HCT116 (cell line): Measurements from ENCODE around the gene P3H4. TPM values are rescaled to one million over a fixed set of nuclear protein-coding genes. Genes with fewer than 3 reads are reported as not detected.

ENCODE experiments used
- ATAC-seq: fragments of 200-7000 bp; cut with Tn5 transposase; 2 replicates; pipeline ENCODE4 v1.9.1; 2020; ENCODE audit warnings: mild to moderate bottlenecking, moderate library complexity
- Bru-seq: library from RNA; stranded (reverse); fragments of 400-500 nt; gene quantifications from one replicate; lab custom pipeline; 2021; lab: Mats Ljungman, UMichigan
- BruChase-seq, 2 experiments: library from RNA; stranded (reverse); fragments of 400-500 nt; gene quantifications; one replicate each; lab custom pipeline; 2021; lab: Mats Ljungman, UMichigan
- BruUV-seq: library from RNA; stranded (reverse); fragments of 400-500 nt; replicated peaks from 2 replicates; lab custom pipeline; 2021; lab: Mats Ljungman, UMichigan
- CTCF ChIA-PET: fragments of 300-600 bp; sonication (Branson Sonifier 250); formaldehyde crosslinking; loops from one replicate; lab custom pipeline; 2021; ENCODE audit warnings: antibody characterized with exemption; lab: Charles Lee
- POLR2A ChIA-PET: fragments of 300-600, 350-600 bp; sonication (Branson Sonifier 250); formaldehyde crosslinking; loops from one replicate; lab custom pipeline; 2021; ENCODE audit warnings: antibody characterized with exemption; lab: Charles Lee
- RAD21 ChIA-PET, 2 experiments: fragments of 300-600 bp; sonication (Branson Sonifier 250); formaldehyde crosslinking; loops; one replicate each; lab custom pipeline; 2023; ENCODE audit warnings: low total read pairs in 2 of 2; ENCODE audit not compliant: uncharacterized antibody in 2 of 2, unreplicated experiment in 2 of 2, low non-redundant PET in 1 of 2; lab: Charles Lee
- DNase-seq: peaks from one replicate; pipeline ENCODE4 v3.0.0-alpha.2; 2010; ENCODE audit warnings: low read depth, low spot score
- H2AFZ ChIP-seq: fragments of 200-600 bp; shearing (Covaris generic), sonication (generic); 2 replicates; pipeline ENCODE4 v1.6.1; 2017; ENCODE audit warnings: low read depth, mixed run types, mixed read lengths, antibody characterized with exemption, low read length; ENCODE audit not compliant: poor library complexity, severe bottlenecking
- H3K27ac ChIP-seq: 2 replicates; pipeline ENCODE4 v1.5.1; 2012; ENCODE audit warnings: low read depth, low read length
- H3K27me3 ChIP-seq: fragments of 200-600 bp; sonication (generic); 2 replicates; pipeline ENCODE4 v1.6.1; 2016; ENCODE audit warnings: mixed run types, low read length, mixed read lengths; ENCODE audit not compliant: insufficient read depth
- H3K36me3 ChIP-seq, 2 experiments: fragments of 200-500 bp in 1 of 2; fragments of 200-600 bp in 1 of 2; sonication (Bioruptor generic) in 1 of 2; sonication (generic) in 1 of 2; 2 replicates each; pipeline versions ENCODE4 v1.5.1 to v1.6.1; 2014 to 2016; ENCODE audit warnings: low read length in 2 of 2, inconsistent platforms in 1 of 2, mixed read lengths in 1 of 2, mixed run types in 1 of 2; ENCODE audit not compliant: insufficient read depth in 2 of 2, control insufficient read depth in 1 of 2
- H3K4me1 ChIP-seq, 2 experiments: fragments of 200-600 bp in 1 of 2; sonication (generic) in 1 of 2; 2 replicates each; pipeline versions ENCODE4 v1.5.1 to v1.6.1; 2012 to 2017; ENCODE audit warnings: low read length in 2 of 2, inconsistent platforms in 1 of 2, mild to moderate bottlenecking in 1 of 2, mixed read lengths in 1 of 2, mixed run types in 1 of 2, moderate library complexity in 1 of 2; ENCODE audit not compliant: insufficient read depth in 2 of 2, control insufficient read depth in 1 of 2
- H3K4me2 ChIP-seq: fragments of 200-600 bp; sonication (generic); 2 replicates; pipeline ENCODE4 v1.6.1; 2017; ENCODE audit warnings: mixed run types, low read length, mixed read lengths
- H3K4me3 ChIP-seq, 2 experiments: fragments of 200-600 bp in 1 of 2; sonication (generic) in 1 of 2; replicated peaks in 1 of 2; 2 replicates each; pipeline ENCODE4 v1.5.1; 2011 to 2016; ENCODE audit warnings: low read length in 2 of 2, control low read depth in 1 of 2, low read depth in 1 of 2, mild to moderate bottlenecking in 1 of 2, mixed read lengths in 1 of 2, mixed run types in 1 of 2
- H3K79me2 ChIP-seq: fragments of 200-600 bp; sonication (generic); 2 replicates; pipeline ENCODE4 v1.6.1; 2017; ENCODE audit warnings: mild to moderate bottlenecking, mixed run types, low read length, moderate library complexity, mixed read lengths; ENCODE audit not compliant: insufficient read depth
- H3K9ac ChIP-seq: fragments of 200-600 bp; sonication (generic); 2 replicates; pipeline ENCODE4 v1.6.1; 2016; ENCODE audit warnings: low read length, mixed read lengths
- H3K9me2 ChIP-seq: fragments of 200-600 bp; sonication (generic), shearing (Covaris generic); 2 replicates; pipeline ENCODE4 v1.6.1; 2017; ENCODE audit warnings: mixed run types, mild to moderate bottlenecking, moderate library complexity; ENCODE audit not compliant: insufficient read depth
- H3K9me3 ChIP-seq, 2 experiments: fragments of 200-500 bp in 1 of 2; fragments of 200-600 bp in 1 of 2; sonication (Bioruptor generic) in 1 of 2; sonication (generic) in 1 of 2; 2 replicates each; pipeline ENCODE4 v1.6.1; 2014 to 2017; ENCODE audit warnings: low read length in 2 of 2, mixed read lengths in 2 of 2, inconsistent platforms in 1 of 2, low read depth in 1 of 2, mild to moderate bottlenecking in 1 of 2, mixed run types in 1 of 2, moderate library complexity in 1 of 2; ENCODE audit not compliant: control insufficient read depth in 1 of 2, insufficient read depth in 1 of 2
- H4K20me1 ChIP-seq: fragments of 200-600 bp; sonication (generic), shearing (Covaris generic); 2 replicates; pipeline ENCODE4 v1.6.1; 2017; ENCODE audit warnings: mixed run types, mild to moderate bottlenecking, moderate library complexity; ENCODE audit not compliant: insufficient read depth
- ATF3 ChIP-seq: IDR thresholded peaks from 2 replicates; pipeline ENCODE4 v1.6.1; 2012
- CBX3 ChIP-seq: IDR thresholded peaks from 2 replicates; pipeline ENCODE4 v1.6.1; 2012; ENCODE audit warnings: low read depth
- CEBPB ChIP-seq: IDR thresholded peaks from 2 replicates; pipeline ENCODE4 v1.6.1; 2012; ENCODE audit warnings: low read depth
- EGR1 ChIP-seq: IDR thresholded peaks from 2 replicates; pipeline ENCODE4 v1.6.1; 2012; ENCODE audit warnings: low read depth
- ELF1 ChIP-seq: IDR thresholded peaks from 2 replicates; pipeline ENCODE4 v1.6.1; 2012; ENCODE audit warnings: low read depth, borderline replicate concordance
- EZH2 ChIP-seq: fragments of 200-600 bp; sonication (generic); IDR thresholded peaks from 2 replicates; pipeline ENCODE4 v1.6.1; 2017; ENCODE audit warnings: antibody characterized with exemption, mixed run types
- EZH2phosphoT487 ChIP-seq: fragments of 200-600 bp; IDR thresholded peaks from 2 replicates; pipeline ENCODE4 v1.6.1; 2018; ENCODE audit warnings: antibody characterized with exemption, borderline replicate concordance
- FOSL1 ChIP-seq: IDR thresholded peaks from 2 replicates; pipeline ENCODE4 v1.6.1; 2012; ENCODE audit warnings: low read depth
- JUND ChIP-seq: IDR thresholded peaks from 2 replicates; pipeline ENCODE4 v1.6.1; 2012
- MAX ChIP-seq: IDR thresholded peaks from 2 replicates; pipeline ENCODE4 v1.6.1; 2012
- POLR2A ChIP-seq: IDR thresholded peaks from 2 replicates; pipeline ENCODE4 v1.7.0; 2011; ENCODE audit warnings: borderline replicate concordance; ENCODE audit not compliant: insufficient read depth, insufficient read length; ENCODE audit errors: extremely low read depth
- POLR2AphosphoS5 ChIP-seq: IDR thresholded peaks from 2 replicates; pipeline ENCODE4 v1.6.1; 2011; ENCODE audit warnings: mild to moderate bottlenecking, low read depth, low read length, moderate library complexity
- RAD21 ChIP-seq: IDR thresholded peaks from 2 replicates; pipeline ENCODE4 v1.6.1; 2012; ENCODE audit warnings: low read depth, mild to moderate bottlenecking
- REST ChIP-seq: IDR thresholded peaks from 2 replicates; pipeline ENCODE4 v1.6.1; 2012; ENCODE audit warnings: low read depth
- SIN3A ChIP-seq: IDR thresholded peaks from 2 replicates; pipeline ENCODE4 v1.6.1; 2012; ENCODE audit warnings: low read depth
- SP1 ChIP-seq: IDR thresholded peaks from 2 replicates; pipeline ENCODE4 v1.6.1; 2012; ENCODE audit warnings: low read depth
- SRF ChIP-seq: IDR thresholded peaks from 2 replicates; pipeline ENCODE4 v1.6.1; 2012; ENCODE audit warnings: low read depth
- TCF7L2 ChIP-seq: IDR thresholded peaks from 2 replicates; pipeline ENCODE4 v1.7.0; 2011; ENCODE audit warnings: borderline replicate concordance, inconsistent platforms; ENCODE audit not compliant: insufficient read depth, insufficient read length; ENCODE audit errors: extremely low read depth
- YY1 ChIP-seq: IDR thresholded peaks from 2 replicates; pipeline ENCODE4 v1.6.1; 2011; ENCODE audit warnings: low read length, low read depth, moderate library complexity, mild to moderate bottlenecking; ENCODE audit not compliant: insufficient replicate concordance; ENCODE audit errors: extremely low read depth
- ZFX ChIP-seq: fragments of 450-650 bp; IDR thresholded peaks from 2 replicates; pipeline ENCODE4 v1.6.1; 2017
- ZNF274 ChIP-seq: fragments of 200-500 bp; sonication (Bioruptor generic); IDR thresholded peaks from 2 replicates; pipeline ENCODE4 v1.6.1; 2014; ENCODE audit warnings: mild to moderate bottlenecking, low read depth, low read length, inconsistent platforms
- intact Hi-C: fragments of 100-400 bp; cut with micrococcal nuclease; formaldehyde crosslinking; loops from 2 replicates; pipeline ENCODE4 v1.10.0; 2022
- long read RNA-seq: library from polyadenylated mRNA; unstranded; transcript quantifications from one replicate; pipeline ENCODE4 v2.0.0, GENCODE V29; 2021; ENCODE audit not compliant: unreplicated experiment
- polyA plus RNA-seq: library from polyadenylated mRNA; unstranded; fragments of >200 nt; gene quantifications from 2 replicates; pipeline ENCODE4 v1.2.1, GENCODE V29; 2012; ENCODE audit warnings: missing spikeins
- total RNA-seq: library from RNA; stranded (reverse); gene quantifications from one replicate; pipeline ENCODE4 v1.2.1, GENCODE V29; 2021; ENCODE audit not compliant: unreplicated experiment

P3H4 gene
- total RNA-seq = 23.4 TPM
- 17.4 and 22.0 TPM in 2 replicates for polyA plus RNA-seq
- Bru-seq, nascent RNA = percentile 60 among the genes with signal in this experiment
- percentile 74 among the genes with signal in this experiment for BruChase-seq, experiment 1, labeled RNA remaining after a 6-hour chase
- BruChase-seq, experiment 2, labeled RNA remaining after a 2-hour chase = percentile 74 among the genes with signal in this experiment
- long read RNA-seq, transcript P3H4-202 (8 exons, 2,601 nt) = major isoform, 39 of 63 reads
- long read RNA-seq, partial matches to known transcripts = 14 of 63 reads
- long read RNA-seq, other reads (novel, unspliced or antisense) = 10 of 63 reads

- ATAC-seq (peak; percentile 81), DNase-seq (peak; percentile 44)
- Histone ChIP-seq H3K9me2 (no peaks in the 10 kb centered on the region), H3K4me2 (peak within 1 kb of the TSS; percentile 99), H3K4me1 (peaks cover 10 to 41% of the 10 kb centered on the region in 2 experiments; a peak in 3 of 4 replicates), H3K27ac (peak within 1 kb of the TSS; percentile 97), H3K4me3 (peak within 1 kb of the TSS; percentile 66 to 72), H2AFZ (peak within 1 kb of the TSS; percentile 86), H3K27me3 (no peaks in the 10 kb centered on the region), H3K36me3 (no peaks in the 10 kb centered on the region), H3K9me3 (no peaks in the 10 kb centered on the region), H3K9ac (peak within 1 kb of the TSS; percentile 71), H3K79me2 (peaks cover 30% of the 10 kb centered on the region; the same call in 1 of the 2 replicates), H4K20me1 (no peaks in the 10 kb centered on the region)
- CTCF ChIA-PET = interaction anchor here (0.6 to 3.5 kb wide), 8 partner anchors 10 to 538 kb away, joined by 3 to 25 read pairs (median 4); partner anchors contain the start of gene JUP
- intact Hi-C loops = loop anchor here (2.0 kb wide), 1 partner anchor 73 kb away; no protein-coding TSS in a partner anchor
- POLR2A ChIA-PET = interaction anchor here (0.5 to 2.7 kb wide), 6 partner anchors 11 to 123 kb away, joined by 3 to 11 read pairs (median 4); partner anchors contain the start of genes EIF1 and JUP
- no TSS peak for BruUV-seq
- RAD21 ChIA-PET = interaction anchor here in 1 of 2 experiments (0.9 to 1.2 kb wide), 2 partner anchors 38 to 74 kb away, joined by 3 read pairs; no protein-coding TSS in a partner anchor
- TF ChIP-seq FOSL1 (no peak; the same call in none of the 2 replicates), EGR1 (no peak), CEBPB (no peak), ZNF274 (no peak), SRF (no peak), EZH2phosphoT487 (no peak), YY1 (no peak), MAX (peak; percentile 92), ELF1 (no peak), CBX3 (no peak), POLR2AphosphoS5 (peak; percentile 66), JUND (no peak), SP1 (peak; percentile 50), EZH2 (no peak), ZFX (peak; percentile 96), ATF3 (no peak), POLR2A (peak; percentile 39), TCF7L2 (peak; percentile 56), RAD21 (no peak; the same call in 1 of the 2 replicates), REST (no peak), SIN3A (no peak)
These were observed at the start of gene P3H4 for GRCh38 chr17:41811549-41812380. P3H4 (minus strand) TSS chr17:41811949; CDS start chr17:41811915, 34 bp downstream.
